HL-60 (cell line): ENCODE results near the gene ITGB2.
A peak's percentile ranks its signal among the peaks of the same experiment; 100 is the strongest.

Experiments used
- DNase-seq, 2 experiments: peaks; one replicate each; pipeline ENCODE4 v3.0.0-alpha.2; 2010 to 2020; ENCODE audit warnings: low read depth in 1 of 2, low spot score in 1 of 2
- H3K27ac ChIP-seq: fragments of 250-450 bp; sonication (Bioruptor Pico); replicated peaks from 2 replicates; pipeline ENCODE4 v1.5.1; 2020; ENCODE audit warnings: mild to moderate bottlenecking, moderate library complexity
- H3K27me3 ChIP-seq: fragments of 250-450 bp; sonication (Bioruptor Pico); 2 replicates; pipeline ENCODE4 v1.5.1; 2021; ENCODE audit warnings: mild to moderate bottlenecking, moderate library complexity; ENCODE audit not compliant: insufficient read depth, poor library complexity, severe bottlenecking
- H3K4me3 ChIP-seq: replicated peaks from 2 replicates; pipeline ENCODE4 v1.5.1; 2011; ENCODE audit warnings: mild to moderate bottlenecking, control low read depth, low read length; ENCODE audit not compliant: insufficient read depth
- GABPA ChIP-seq: IDR thresholded peaks from 2 replicates; pipeline ENCODE4 v1.6.1; 2012; ENCODE audit warnings: low read depth
- POLR2AphosphoS5 ChIP-seq: IDR thresholded peaks from 2 replicates; pipeline ENCODE4 v1.6.1; 2012; ENCODE audit warnings: low read depth
- SPI1 ChIP-seq: IDR thresholded peaks from 2 replicates; pipeline ENCODE4 v1.6.1; 2012; ENCODE audit warnings: low read depth, mild to moderate bottlenecking, borderline replicate concordance
- long read RNA-seq: library from polyadenylated mRNA; unstranded; transcript quantifications from one replicate; pipeline ENCODE4 v2.0.0, GENCODE V29; 2020
- TF ChIP-seq, protein P1 (sequence below): IDR thresholded peaks from one replicate; pipeline ENCODE4 v1.5.1; 2011; ENCODE audit warnings: low read length, control low read depth, inconsistent platforms; ENCODE audit not compliant: insufficient read depth
- TF ChIP-seq, protein P2 (sequence below): IDR thresholded peaks from 2 replicates; pipeline ENCODE4 v1.6.1; 2012; ENCODE audit warnings: low read depth; ENCODE audit not compliant: insufficient replicate concordance

Gene ITGB2
- long read RNA-seq, transcript ITGB2-206 (15 exons, 2,769 nt), result minor isoform, 5 of 722 reads
- long read RNA-seq, transcript ITGB2-201 (16 exons, 2,955 nt), result major isoform, 637 of 722 reads
- long read RNA-seq, partial matches to known transcripts, result 34 of 722 reads
- long read RNA-seq, other reads (novel, unspliced or antisense), result 43 of 722 reads

DNA sequence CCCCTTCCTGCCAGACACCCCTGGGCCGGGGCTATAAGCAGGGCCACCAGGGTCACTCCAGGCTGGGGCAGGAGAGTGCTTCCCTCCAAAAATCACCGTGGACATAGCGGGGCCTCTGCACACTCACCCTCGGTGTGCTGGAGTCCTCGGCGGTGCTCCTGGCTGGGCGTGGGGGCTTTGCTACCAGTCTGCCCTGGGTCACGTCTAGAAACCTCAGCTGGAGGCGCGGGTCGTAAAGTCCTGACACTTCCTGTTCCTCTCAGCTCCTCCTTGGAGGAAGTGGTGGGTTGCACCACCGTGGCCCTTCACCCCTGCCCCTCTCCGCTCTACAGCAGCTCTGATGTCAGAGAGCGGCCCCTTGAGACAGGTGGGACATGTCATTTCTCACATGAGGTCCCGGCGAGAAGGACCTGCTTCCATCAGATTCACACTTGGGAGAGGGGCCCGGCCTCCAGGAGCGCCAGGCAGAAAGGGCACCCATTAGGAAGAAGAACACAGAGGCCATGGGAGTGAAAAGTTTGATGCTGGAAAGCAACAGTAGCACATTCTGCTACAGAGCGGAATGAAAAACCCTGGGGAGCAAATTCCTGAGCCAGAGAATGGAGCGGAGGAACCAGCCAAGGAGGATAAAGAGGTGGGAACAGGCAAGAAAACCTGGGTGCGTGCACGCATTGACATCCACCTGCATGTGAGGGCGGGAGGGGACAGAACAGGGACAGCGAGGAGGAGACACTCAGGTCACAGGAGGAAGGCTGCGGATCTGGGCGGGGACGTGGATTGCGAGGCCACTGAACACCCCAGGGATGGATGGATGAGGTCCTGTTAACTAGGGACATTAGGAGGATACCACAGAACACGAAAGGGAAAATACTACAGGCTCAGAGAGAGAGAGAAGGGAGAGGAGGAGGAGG, at the start of gene ITGB2:
TSS of gene ITGB2 (minus strand) at position 206 of the 911 bp plus-strand sequence. CDS start 10,117 bp downstream, outside the sequence.
- Histone ChIP-seq H3K27me3 (no peaks in the 10 kb centered on the region), H3K27ac (peak within 1 kb of the TSS; percentile 89), H3K4me3 (peak within 1 kb of the TSS; percentile 81)
- peak; percentile 96 to 97 for DNase-seq
- peak; percentile 94 for TF ChIP-seq SPI1
- TF ChIP-seq GABPA, result peak; percentile 65; the same call in 1 of the 2 replicates
- TF ChIP-seq, protein P1, sequence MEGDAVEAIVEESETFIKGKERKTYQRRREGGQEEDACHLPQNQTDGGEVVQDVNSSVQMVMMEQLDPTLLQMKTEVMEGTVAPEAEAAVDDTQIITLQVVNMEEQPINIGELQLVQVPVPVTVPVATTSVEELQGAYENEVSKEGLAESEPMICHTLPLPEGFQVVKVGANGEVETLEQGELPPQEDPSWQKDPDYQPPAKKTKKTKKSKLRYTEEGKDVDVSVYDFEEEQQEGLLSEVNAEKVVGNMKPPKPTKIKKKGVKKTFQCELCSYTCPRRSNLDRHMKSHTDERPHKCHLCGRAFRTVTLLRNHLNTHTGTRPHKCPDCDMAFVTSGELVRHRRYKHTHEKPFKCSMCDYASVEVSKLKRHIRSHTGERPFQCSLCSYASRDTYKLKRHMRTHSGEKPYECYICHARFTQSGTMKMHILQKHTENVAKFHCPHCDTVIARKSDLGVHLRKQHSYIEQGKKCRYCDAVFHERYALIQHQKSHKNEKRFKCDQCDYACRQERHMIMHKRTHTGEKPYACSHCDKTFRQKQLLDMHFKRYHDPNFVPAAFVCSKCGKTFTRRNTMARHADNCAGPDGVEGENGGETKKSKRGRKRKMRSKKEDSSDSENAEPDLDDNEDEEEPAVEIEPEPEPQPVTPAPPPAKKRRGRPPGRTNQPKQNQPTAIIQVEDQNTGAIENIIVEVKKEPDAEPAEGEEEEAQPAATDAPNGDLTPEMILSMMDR, result no peak
- TF ChIP-seq, protein P2, sequence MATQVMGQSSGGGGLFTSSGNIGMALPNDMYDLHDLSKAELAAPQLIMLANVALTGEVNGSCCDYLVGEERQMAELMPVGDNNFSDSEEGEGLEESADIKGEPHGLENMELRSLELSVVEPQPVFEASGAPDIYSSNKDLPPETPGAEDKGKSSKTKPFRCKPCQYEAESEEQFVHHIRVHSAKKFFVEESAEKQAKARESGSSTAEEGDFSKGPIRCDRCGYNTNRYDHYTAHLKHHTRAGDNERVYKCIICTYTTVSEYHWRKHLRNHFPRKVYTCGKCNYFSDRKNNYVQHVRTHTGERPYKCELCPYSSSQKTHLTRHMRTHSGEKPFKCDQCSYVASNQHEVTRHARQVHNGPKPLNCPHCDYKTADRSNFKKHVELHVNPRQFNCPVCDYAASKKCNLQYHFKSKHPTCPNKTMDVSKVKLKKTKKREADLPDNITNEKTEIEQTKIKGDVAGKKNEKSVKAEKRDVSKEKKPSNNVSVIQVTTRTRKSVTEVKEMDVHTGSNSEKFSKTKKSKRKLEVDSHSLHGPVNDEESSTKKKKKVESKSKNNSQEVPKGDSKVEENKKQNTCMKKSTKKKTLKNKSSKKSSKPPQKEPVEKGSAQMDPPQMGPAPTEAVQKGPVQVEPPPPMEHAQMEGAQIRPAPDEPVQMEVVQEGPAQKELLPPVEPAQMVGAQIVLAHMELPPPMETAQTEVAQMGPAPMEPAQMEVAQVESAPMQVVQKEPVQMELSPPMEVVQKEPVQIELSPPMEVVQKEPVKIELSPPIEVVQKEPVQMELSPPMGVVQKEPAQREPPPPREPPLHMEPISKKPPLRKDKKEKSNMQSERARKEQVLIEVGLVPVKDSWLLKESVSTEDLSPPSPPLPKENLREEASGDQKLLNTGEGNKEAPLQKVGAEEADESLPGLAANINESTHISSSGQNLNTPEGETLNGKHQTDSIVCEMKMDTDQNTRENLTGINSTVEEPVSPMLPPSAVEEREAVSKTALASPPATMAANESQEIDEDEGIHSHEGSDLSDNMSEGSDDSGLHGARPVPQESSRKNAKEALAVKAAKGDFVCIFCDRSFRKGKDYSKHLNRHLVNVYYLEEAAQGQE, result no peak
- peak; percentile 78 for TF ChIP-seq POLR2AphosphoS5

GRCh38 chr21:44969931-44970755, 49.4 kb upstream of the ITGB2 start:
- H3K27ac ChIP-seq, result peak overlapping the region; percentile 95
- H3K27me3 ChIP-seq, result no peaks in the 10 kb centered on the region
- H3K4me3 ChIP-seq, result no peak overlapping the region
- peak in 1 of 2 experiments; percentile 17 for DNase-seq
- TF ChIP-seq, protein P1, result no peak
- TF ChIP-seq SPI1 (no peak), GABPA (no peak), POLR2AphosphoS5 (no peak)
- TF ChIP-seq, protein P2, result no peak

DNA sequence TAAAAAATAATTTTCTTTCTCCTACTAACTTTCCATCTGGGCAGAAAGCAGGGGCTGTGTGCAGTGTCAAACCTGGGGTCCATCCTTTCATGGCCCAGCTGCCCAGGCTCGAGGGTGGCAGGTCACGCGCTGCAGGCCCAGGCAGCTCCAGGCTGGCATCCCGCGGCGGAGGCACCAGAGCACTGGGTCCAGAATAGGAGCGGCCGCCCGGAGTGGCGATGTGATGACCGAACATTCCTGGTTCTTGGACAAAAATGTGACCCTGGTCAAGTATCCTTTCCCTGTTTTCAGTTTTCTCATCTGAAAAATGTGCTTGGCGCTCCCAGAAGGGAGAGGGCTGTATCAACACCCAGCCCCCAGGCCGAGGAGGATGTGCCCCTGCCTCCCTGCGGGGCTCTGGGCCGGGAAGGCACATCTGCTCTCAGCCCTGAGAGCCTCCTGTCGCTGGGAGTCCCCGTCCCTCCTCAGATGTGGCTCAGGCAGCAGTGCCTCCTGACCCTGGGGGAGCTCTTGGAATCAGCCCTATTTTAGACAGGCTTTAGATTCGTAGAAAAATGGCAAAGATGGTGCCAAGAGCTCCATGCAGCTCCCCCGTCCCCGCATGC, 48.5 kb upstream of the ITGB2 start:
- TF ChIP-seq, protein P1, result no peak
- TF ChIP-seq, protein P2, result no peak
- no peak for TF ChIP-seq SPI1
- no peak; the same call in 1 of the 2 replicates for TF ChIP-seq POLR2AphosphoS5
- no peak for TF ChIP-seq GABPA
- H3K27me3 ChIP-seq, result no peaks in the 10 kb centered on the region
- DNase-seq, result no peak
- no peak overlapping the region for H3K4me3 ChIP-seq
- H3K27ac ChIP-seq, result peak overlapping the region; percentile 95
